NCI-H446 (cell line): ENCODE results near the gene GDF2.

Experiments
- DNase-seq, 2 experiments: peaks; one replicate each; lab custom pipeline; 2025; lab: John Stamatoyannopoulos, UW

Gene GDF2

DNA sequence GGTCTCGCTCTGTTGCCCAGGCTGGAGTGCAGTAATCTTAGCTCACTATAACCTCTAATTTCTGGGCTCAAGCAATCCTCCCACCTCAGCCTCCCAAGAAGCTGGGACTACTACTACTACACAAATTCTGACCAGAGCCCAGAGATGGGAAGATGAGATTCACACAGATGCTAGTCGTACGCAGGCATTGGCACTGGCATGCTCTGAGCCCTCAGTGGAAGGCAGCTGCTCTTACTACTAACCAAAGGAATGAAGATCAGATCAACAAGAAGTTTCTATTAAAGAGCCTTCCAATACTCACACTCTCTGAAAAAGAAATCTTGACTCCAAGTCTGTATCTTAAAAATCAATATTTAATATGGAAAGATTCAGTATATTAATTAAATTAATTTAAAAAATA lies 10.7 kb downstream of the GDF2 start:
- DNase-seq, result no peak

DNA sequence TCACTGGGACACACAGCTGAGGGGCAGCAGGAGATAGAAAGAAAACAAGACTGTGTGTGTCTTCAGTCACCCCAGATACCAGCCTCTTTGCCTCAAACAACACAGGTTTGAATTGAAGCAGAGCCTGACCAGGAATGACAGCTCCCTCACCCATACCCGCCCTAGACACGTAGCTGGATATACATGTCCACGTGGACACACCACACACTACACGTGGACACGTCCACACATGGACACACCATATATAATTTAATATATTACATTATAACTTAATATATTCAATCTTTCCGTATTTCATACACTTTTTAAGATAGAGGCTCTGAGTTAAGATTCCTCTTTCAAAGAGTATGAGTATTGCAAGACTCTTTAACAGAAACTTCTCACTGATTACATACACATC lies 11.3 kb downstream of the GDF2 start:
- DNase-seq, result no peak

- DNase-seq, result no peak
These were observed 12.4 kb downstream of the GDF2 start for GRCh38 chr10:47334466-47335295.

GRCh38 chr10:47335906-47336305 lies 13.7 kb downstream of the GDF2 start:
- no peak for DNase-seq

DNA sequence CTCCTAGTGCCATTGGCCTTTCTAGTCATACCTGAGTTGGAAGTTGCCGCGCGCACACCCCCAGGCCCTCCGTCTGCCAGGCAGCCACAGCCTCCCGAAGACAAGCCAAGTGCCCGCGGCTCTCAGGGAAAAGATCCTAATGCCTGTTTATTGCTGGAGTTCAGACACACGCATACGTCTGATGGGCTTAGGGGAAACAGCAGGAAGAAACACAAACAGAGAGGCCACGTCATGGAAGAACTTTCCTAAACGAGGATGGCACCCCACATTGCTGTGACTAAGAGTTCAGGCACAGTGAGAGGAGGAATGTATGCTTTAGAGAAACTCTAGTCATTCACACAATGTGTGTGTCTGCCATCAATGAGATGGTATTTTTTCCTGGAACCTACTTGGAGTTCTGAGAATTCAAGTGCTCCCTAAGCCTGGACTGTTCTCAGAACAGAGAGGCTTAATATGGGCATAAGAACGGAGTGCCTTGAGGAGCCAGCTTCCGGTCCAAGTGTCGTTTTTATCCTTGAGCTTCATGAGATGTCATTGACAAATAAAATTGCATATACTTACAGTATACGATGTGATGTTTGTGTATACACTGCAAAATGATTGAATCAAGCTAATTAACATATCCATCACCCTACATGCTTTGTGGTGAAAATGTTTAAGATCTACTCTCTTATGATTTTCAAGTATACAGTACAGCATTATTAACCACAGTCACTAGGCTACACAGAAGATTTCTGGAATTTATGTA lies 14.3 kb downstream of the GDF2 start:
- DNase-seq, result no peak

- DNase-seq, result no peak
These were observed 15.1 kb downstream of the GDF2 start for GRCh38 chr10:47337310-47337709.

DNA sequence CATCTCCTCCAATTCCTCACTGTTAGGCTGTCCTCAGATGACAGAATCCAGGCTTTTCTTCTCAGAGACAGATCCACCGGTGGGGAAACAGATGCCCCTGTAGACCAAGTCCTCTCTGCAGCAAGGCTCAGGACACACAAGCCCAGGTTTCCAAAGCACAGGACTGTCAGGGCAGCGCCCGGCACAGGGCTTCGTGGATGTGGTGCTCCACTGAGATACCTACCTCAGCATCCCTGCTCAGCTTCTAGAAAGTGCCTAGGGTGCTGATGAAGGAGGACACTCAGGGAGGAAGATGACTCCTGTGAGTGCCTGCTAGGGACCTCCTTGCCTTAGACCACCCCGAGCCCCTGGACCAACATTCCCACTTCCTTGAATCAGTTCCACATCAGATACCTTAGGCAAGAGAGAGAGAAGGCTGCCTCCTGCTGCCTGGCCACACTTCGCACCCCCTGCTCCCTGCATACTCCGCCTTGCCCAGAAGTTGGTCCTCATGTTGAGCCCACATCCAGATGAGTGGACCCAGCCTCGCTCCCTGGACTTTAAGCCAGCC lies 17.0 kb downstream of the GDF2 start:
- DNase-seq, result no peak

- DNase-seq, result no peak
These were observed 17.7 kb downstream of the GDF2 start for GRCh38 chr10:47339759-47340607.

GRCh38 chr10:47340608-47341170 lies 18.4 kb downstream of the GDF2 start:
- DNase-seq, result peak in 1 of 2 experiments; percentile 39

DNA sequence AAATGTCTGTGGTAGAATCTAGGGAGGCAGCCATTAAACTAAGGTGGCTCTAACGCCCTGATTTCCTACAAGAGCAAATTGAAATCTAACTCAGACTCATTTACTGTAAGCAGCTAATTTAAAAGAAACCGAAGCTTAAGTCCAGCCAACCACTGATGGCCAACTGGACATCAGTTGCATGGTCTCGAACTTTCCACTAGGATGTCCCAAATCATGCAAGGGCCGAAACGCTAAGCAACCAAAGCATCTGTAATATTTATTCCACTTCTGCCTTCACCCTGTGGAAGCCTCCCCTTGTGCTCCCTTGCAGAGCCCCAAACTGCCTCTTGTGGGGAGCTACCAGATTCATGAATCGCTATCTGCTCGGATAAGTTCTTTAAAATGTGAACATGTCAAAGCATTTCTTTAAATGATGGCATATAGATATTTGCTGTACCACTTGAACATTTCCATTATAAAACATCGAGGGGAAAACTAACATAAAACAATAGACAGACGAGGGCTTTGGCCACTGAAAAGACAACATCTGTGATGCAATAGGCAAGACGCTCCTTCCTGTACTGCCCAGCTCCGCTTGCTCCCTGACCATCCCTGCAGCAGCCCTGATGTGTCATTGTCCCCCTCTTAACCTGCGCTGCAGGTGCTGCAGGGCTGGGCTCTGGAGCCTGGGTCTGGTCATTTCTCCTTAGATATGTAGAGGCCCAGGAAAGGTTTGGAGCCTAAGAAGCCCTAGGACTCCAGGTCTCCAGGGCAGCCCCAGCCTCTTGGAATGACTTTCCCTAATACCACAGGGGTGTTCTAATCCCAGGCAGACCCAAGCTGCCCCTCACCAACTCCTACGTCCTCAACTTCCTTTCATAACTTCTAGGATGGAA lies 23.0 kb downstream of the GDF2 start:
- DNase-seq, result no peak

- peak in 1 of 2 experiments; percentile 74 for DNase-seq
These were observed 24.5 kb downstream of the GDF2 start for GRCh38 chr10:47346581-47347302.

DNA sequence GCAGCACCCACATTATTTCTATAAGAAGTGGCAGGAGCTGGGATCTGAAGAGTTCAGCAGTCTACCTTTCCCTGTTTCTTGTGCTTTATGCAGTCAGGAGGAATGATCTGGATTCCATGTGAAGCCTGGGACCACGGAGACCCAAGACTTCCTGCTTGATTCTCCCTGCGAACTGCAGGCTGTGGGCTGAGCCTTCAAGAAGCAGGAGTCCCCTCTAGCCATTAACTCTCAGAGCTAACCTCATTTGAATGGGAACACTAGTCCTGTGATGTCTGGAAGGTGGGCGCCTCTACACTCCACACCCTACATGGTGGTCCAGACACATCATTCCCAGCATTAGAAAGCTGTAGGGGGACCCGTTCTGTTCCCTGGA lies 25.0 kb downstream of the GDF2 start:
- DNase-seq, result no peak

- DNase-seq, result no peak
These were observed 25.9 kb downstream of the GDF2 start, which contains the start of gene RBP3 for GRCh38 chr10:47348138-47348651. TSS of gene RBP3 (plus strand) at chr10:47348363. CDS start at chr10:47348485, 122 bp downstream.

- DNase-seq, result no peak
These were observed 26.6 kb downstream of the GDF2 start for GRCh38 chr10:47348661-47349470.

- DNase-seq, result no peak
These were observed 27.3 kb downstream of the GDF2 start for GRCh38 chr10:47349516-47349915.

DNA sequence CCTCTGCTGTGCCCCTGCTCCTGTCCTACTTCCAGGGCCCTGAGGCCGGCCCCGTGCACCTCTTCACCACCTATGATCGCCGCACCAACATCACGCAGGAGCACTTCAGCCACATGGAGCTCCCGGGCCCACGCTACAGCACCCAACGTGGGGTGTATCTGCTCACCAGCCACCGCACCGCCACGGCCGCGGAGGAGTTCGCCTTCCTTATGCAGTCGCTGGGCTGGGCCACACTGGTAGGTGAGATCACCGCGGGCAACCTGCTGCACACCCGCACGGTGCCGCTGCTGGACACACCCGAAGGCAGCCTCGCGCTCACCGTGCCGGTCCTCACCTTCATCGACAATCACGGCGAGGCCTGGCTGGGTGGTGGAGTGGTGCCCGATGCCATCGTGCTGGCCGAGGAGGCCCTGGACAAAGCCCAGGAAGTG lies 27.7 kb downstream of the GDF2 start:
- DNase-seq, result no peak

GRCh38 chr10:47350671-47351640 lies 28.7 kb downstream of the GDF2 start:
- DNase-seq, result no peak
